Measurements from ENCODE around the gene TRIM34. TPM values are rescaled to one million over a fixed set of nuclear protein-coding genes. Genes with fewer than 3 reads are reported as not detected.
"Not testable (repeated sequence)": the region's sequence is repeated elsewhere in the genome, so short reads cannot be mapped to it uniquely, and the experiment has no call there.

The TRIM34 gene, protein sequence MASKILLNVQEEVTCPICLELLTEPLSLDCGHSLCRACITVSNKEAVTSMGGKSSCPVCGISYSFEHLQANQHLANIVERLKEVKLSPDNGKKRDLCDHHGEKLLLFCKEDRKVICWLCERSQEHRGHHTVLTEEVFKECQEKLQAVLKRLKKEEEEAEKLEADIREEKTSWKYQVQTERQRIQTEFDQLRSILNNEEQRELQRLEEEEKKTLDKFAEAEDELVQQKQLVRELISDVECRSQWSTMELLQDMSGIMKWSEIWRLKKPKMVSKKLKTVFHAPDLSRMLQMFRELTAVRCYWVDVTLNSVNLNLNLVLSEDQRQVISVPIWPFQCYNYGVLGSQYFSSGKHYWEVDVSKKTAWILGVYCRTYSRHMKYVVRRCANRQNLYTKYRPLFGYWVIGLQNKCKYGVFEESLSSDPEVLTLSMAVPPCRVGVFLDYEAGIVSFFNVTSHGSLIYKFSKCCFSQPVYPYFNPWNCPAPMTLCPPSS
- total RNA-seq (10 to 100 TPM in 4 of 5 experiments, 1 to 10 TPM in 1; 5.8 to 14.2 (median 10.8) TPM), polyA plus RNA-seq (10 to 100 TPM; 10.8 to 12.6 TPM), total RNA-seq (not detected)

DNA sequence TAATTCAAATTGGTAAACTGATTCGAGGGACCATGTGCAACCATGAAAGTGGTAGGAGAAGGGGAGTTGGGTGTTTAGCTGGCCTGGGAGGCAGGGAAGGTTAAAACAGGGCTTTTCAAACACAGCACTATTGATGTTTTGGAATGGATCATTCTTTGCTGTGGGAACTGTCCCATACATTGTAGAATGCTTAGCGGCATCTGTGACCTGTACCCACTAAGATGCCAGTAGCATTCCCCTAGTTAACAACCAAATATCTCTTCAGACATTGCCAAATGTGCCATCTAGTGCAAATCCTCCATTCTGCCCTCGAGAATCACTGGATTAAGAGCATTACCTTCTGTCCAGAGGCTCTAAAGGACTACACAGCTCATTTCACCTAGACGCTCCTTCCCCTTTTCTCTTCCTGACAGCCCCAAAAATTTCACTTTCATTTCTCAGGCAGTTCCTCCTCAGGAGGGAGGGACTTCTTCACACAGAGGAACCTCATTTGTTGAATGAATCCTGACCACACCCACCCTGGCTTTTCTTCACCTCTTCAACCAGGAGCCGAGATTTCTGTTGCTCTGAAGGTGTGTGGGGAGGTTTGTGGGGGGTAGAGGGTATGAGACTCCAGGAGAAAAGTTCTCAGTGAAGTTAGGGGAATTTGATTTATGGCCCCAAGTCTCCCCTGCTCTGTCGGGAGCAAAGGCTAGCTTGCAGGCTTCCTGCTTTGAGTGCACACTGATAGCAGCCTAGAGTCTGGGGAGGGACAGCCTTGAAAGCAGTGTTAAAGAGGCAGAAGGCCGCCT is at the start of gene TRIM34:
Gene TRIM34, plus strand, starts transcription at position 513 of the 791 bp plus-strand sequence. CDS start 7,331 bp downstream, outside the sequence.
- Mint-ChIP-seq H3K4me3 (peak within 1 kb of the TSS; percentile 81 to 96 (median 91)), H3K9me3 (peaks cover 0 to 7% (median 0%) of the 10 kb centered on the region in 11 donors), H3K27ac (peak within 1 kb of the TSS; percentile 90 to 96 (median 95)), H3K27me3 (no peaks in the 10 kb centered on the region), H3K4me1 (peaks cover 33 to 55% (median 51%) of the 10 kb centered on the region in 7 donors), H3K36me3 (peaks cover 0 to 24% (median 19%) of the 10 kb centered on the region in 5 donors)
- DNase-seq (peak; percentile 15 to 79 (median 74)), ATAC-seq (peak; percentile 98)
- intact Hi-C loops (cut with micrococcal nuclease), result loop anchor here (1.0 to 10.0 kb wide), 12 partner anchors 24 to 1230 kb away; partner anchors contain the start of genes FHIP1B (in 2 of the 2), TPP1 (in 1 of the 2), TRIM21 (in 1 of the 2) and TRIM22 (in 1 of the 2)
- CTCF ChIA-PET, result interaction anchor here (1.0 kb wide), 1 partner anchor 60 kb away, joined by 3 read pairs; the partner anchor contains the start of gene TRIM5
- Histone ChIP-seq H3K4me1 (ENCODE audit: control insufficient read depth in 2 of 2, insufficient read depth in 2 of 2, low read length in 2 of 2) (peaks cover 17 to 18% of the 10 kb centered on the region in 2 donors), H3K27ac (ENCODE audit: low read depth, low read length) (peak within 1 kb of the TSS; percentile 84), H3K4me3 (ENCODE audit: low read length) (peak within 1 kb of the TSS; percentile 73), H3K36me3 (ENCODE audit: control insufficient read depth in 2 of 3, insufficient read depth in 3 of 3, low read length in 3 of 3) (peaks cover 0 to 2% (median 0%) of the 10 kb centered on the region in 3 experiments), H3K27me3 (ENCODE audit: control insufficient read depth in 2 of 2, insufficient read depth in 2 of 2, low read length in 2 of 2) (no peaks in the 10 kb centered on the region), H3K9me3 (ENCODE audit: control insufficient read depth in 2 of 3, low read length in 3 of 3) (no peaks in the 10 kb centered on the region)
- POLR2A ChIA-PET, result interaction anchor here (0.5 to 0.7 kb wide), 3 partner anchors 9 to 857 kb away, joined by 3 to 4 read pairs (median 3); no protein-coding TSS in a partner anchor

DNA sequence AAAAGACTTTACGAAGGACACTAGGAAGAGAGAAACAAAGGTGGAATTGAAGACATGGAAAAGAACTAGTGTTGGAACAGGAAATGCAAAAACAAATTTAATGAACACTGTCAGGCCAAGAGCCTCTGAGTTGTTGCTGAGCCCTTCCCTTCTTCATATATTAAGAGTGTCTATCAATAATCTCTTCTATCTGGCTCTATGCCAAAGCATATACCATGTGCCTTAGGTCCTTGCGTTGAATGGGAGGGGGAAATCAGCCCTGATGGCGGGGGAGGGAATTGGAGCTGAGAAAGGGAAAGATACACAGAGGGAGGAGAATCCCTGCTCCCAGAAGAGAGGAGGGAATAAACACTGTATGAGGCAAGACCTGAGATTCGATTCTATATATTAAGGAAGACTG is 49.6 kb upstream of the TRIM34 start:
- H3K4me1 ChIP-seq (ENCODE audit: control insufficient read depth in 2 of 2, insufficient read depth in 2 of 2, low read length in 2 of 2), result no peaks in the 10 kb centered on the region
- ChIA-PET CTCF (no interaction called here), POLR2A (no interaction called here)
- no peaks in the 10 kb centered on the region for H3K36me3 ChIP-seq (ENCODE audit: control insufficient read depth in 2 of 3, insufficient read depth in 3 of 3, low read length in 3 of 3)
- intact Hi-C loops (cut with micrococcal nuclease), result no loop called here
- ATAC-seq, result no peak
- no peak for DNase-seq
- no peak overlapping the region for H3K4me3 ChIP-seq (ENCODE audit: low read length)
- no peak overlapping the region for H3K4me3 Mint-ChIP-seq
- H3K36me3 Mint-ChIP-seq, result peaks cover 0 to 8% (median 6%) of the 10 kb centered on the region in 5 donors
- H3K27ac ChIP-seq (ENCODE audit: low read depth, low read length), result no peak overlapping the region
- H3K27me3 ChIP-seq (ENCODE audit: control insufficient read depth in 2 of 2, insufficient read depth in 2 of 2, low read length in 2 of 2), result no peaks in the 10 kb centered on the region
- H3K27ac Mint-ChIP-seq, result no peak overlapping the region
- H3K9me3 Mint-ChIP-seq, result no peaks in the 10 kb centered on the region
- no peaks in the 10 kb centered on the region for H3K4me1 Mint-ChIP-seq
- no peaks in the 10 kb centered on the region for H3K27me3 Mint-ChIP-seq
- H3K9me3 ChIP-seq (ENCODE audit: control insufficient read depth in 2 of 3, low read length in 3 of 3), result no peaks in the 10 kb centered on the region

DNA sequence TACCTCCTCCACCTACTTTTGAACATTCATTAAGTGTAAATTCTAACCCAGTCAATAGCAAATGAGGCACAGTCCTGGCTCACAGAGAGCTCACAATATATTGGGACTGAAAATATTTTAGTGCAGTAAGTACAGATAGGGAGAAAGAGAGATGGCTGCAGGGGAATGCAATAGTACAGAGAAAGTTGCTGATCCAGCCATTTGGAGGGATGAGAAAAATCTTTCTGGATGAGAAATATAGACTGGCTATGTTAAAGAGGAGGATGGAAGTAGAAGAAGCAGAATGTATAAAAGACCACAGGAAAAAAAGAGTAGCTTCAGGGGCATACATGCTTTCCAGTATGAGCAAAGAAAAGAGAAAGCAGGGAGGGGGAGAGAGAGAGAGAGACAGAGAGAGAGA is 47.7 kb upstream of the TRIM34 start:
- no peaks in the 10 kb centered on the region for H3K27me3 Mint-ChIP-seq
- Histone ChIP-seq H3K4me1 (ENCODE audit: control insufficient read depth in 2 of 2, insufficient read depth in 2 of 2, low read length in 2 of 2) (no peaks in the 10 kb centered on the region), H3K9me3 (ENCODE audit: control insufficient read depth in 2 of 3, low read length in 3 of 3) (no peaks in the 10 kb centered on the region), H3K36me3 (ENCODE audit: control insufficient read depth in 2 of 3, insufficient read depth in 3 of 3, low read length in 3 of 3) (no peaks in the 10 kb centered on the region), H3K27ac (ENCODE audit: low read depth, low read length) (no peak overlapping the region), H3K27me3 (ENCODE audit: control insufficient read depth in 2 of 2, insufficient read depth in 2 of 2, low read length in 2 of 2) (no peaks in the 10 kb centered on the region), H3K4me3 (ENCODE audit: low read length) (no peak overlapping the region)
- DNase-seq (no peak), ATAC-seq (no peak)
- no peaks in the 10 kb centered on the region for H3K9me3 Mint-ChIP-seq
- POLR2A ChIA-PET, result no interaction called here
- no peak overlapping the region for H3K27ac Mint-ChIP-seq
- H3K4me1 Mint-ChIP-seq, result no peaks in the 10 kb centered on the region
- no peak overlapping the region for H3K4me3 Mint-ChIP-seq
- CTCF ChIA-PET, result no interaction called here
- no peaks in the 10 kb centered on the region for H3K36me3 Mint-ChIP-seq
- intact Hi-C loops (cut with micrococcal nuclease), result no loop called here

DNA sequence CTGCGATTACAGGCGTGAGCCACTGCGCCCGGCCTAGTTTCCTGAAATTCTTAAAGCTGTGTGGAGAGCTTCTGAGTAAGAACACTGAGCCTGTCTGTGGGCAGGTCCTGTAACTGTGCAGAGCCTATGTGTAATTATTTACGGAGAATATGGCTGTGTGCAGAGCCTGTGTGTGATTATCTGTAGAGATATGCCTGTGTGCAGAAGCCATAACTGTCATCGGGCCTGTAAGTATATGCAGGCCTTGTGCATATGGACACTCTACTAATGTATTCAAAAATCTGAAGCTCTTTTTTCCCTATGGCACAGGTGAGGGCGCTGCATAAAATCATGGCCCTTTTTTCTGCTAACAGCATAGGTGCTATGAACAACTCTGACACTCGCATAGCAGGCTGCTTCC is 44.2 kb upstream of the TRIM34 start, which contains the start of gene OR52B6:
Gene OR52B6, plus strand, starts transcription at position 301 of the 400 bp plus-strand sequence. Its CDS starts 0 bp downstream, at position 301.
- Histone ChIP-seq H3K27me3 (ENCODE audit: control insufficient read depth in 2 of 2, insufficient read depth in 2 of 2, low read length in 2 of 2) (no peaks in the 10 kb centered on the region), H3K36me3 (ENCODE audit: control insufficient read depth in 2 of 3, insufficient read depth in 3 of 3, low read length in 3 of 3) (no peaks in the 10 kb centered on the region), H3K9me3 (ENCODE audit: control insufficient read depth in 2 of 3, low read length in 3 of 3) (no peaks in the 10 kb centered on the region), H3K27ac (ENCODE audit: low read depth, low read length) (no peak within 1 kb of the TSS), H3K4me3 (ENCODE audit: low read length) (no peak within 1 kb of the TSS), H3K4me1 (ENCODE audit: control insufficient read depth in 2 of 2, insufficient read depth in 2 of 2, low read length in 2 of 2) (no peaks in the 10 kb centered on the region)
- H3K4me1 Mint-ChIP-seq, result no peaks in the 10 kb centered on the region
- peaks cover 0 to 7% (median 0%) of the 10 kb centered on the region in 11 donors for H3K9me3 Mint-ChIP-seq
- CTCF ChIA-PET, result no interaction called here
- H3K27me3 Mint-ChIP-seq, result peaks cover 0 to 2% (median 0%) of the 10 kb centered on the region in 5 donors
- no peak for DNase-seq
- H3K4me3 Mint-ChIP-seq, result no peak within 1 kb of the TSS
- peaks cover 0 to 5% (median 4%) of the 10 kb centered on the region in 5 donors for H3K36me3 Mint-ChIP-seq
- ATAC-seq, result no peak
- intact Hi-C loops (cut with micrococcal nuclease), result no loop called here
- no peak within 1 kb of the TSS for H3K27ac Mint-ChIP-seq
- POLR2A ChIA-PET, result no interaction called here

DNA sequence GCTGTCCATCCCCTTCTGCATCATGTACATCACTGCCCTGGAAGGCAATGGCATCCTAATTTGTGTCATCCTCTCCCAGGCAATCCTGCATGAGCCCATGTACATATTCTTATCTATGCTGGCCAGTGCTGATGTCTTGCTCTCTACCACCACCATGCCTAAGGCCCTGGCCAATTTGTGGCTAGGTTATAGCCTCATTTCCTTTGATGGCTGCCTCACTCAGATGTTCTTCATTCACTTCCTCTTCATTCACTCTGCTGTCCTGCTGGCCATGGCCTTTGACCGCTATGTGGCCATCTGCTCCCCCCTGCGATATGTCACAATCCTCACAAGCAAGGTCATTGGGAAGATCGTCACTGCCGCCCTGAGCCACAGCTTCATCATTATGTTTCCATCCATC is 43.8 kb upstream of the TRIM34 start:
- Mint-ChIP-seq H3K9me3 (peaks cover 0 to 7% (median 0%) of the 10 kb centered on the region in 11 donors), H3K27me3 (peaks cover 0 to 2% (median 0%) of the 10 kb centered on the region in 5 donors), H3K27ac (no peak overlapping the region), H3K4me1 (no peaks in the 10 kb centered on the region), H3K4me3 (no peak overlapping the region), H3K36me3 (peaks cover 0 to 5% (median 4%) of the 10 kb centered on the region in 5 donors)
- no peak for DNase-seq
- Histone ChIP-seq H3K4me3 (ENCODE audit: low read length) (no peak overlapping the region), H3K27ac (ENCODE audit: low read depth, low read length) (no peak overlapping the region), H3K9me3 (ENCODE audit: control insufficient read depth in 2 of 3, low read length in 3 of 3) (no peaks in the 10 kb centered on the region), H3K27me3 (ENCODE audit: control insufficient read depth in 2 of 2, insufficient read depth in 2 of 2, low read length in 2 of 2) (no peaks in the 10 kb centered on the region), H3K36me3 (ENCODE audit: control insufficient read depth in 2 of 3, insufficient read depth in 3 of 3, low read length in 3 of 3) (no peaks in the 10 kb centered on the region), H3K4me1 (ENCODE audit: control insufficient read depth in 2 of 2, insufficient read depth in 2 of 2, low read length in 2 of 2) (no peaks in the 10 kb centered on the region)
- POLR2A ChIA-PET, result no interaction called here
- intact Hi-C loops (cut with micrococcal nuclease), result no loop called here
- CTCF ChIA-PET, result no interaction called here
- no peak for ATAC-seq

DNA sequence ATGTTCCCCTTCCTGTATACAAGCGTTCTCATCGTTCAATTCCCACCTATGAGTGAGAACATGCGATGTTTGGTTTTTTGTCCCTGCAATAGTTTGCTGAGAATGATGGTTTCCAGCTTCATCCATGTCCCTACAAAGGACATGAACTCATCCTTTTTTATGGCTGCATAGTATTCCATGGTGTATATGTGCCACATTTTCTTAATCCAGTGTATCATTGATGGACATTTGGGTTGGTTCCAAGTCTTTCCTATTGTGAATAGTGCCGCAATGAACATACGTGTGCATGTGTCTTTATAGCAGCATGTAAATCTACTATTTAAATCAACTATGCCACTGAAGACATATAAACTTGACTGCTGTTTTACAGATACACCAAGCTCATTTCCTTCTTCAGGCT is 40.3 kb upstream of the TRIM34 start:
- CTCF ChIA-PET; H3K4me1 Mint-ChIP-seq; H3K9me3 Mint-ChIP-seq; H3K4me3 ChIP-seq (ENCODE audit: low read length); H3K27me3 ChIP-seq (ENCODE audit: control insufficient read depth in 2 of 2, insufficient read depth in 2 of 2, low read length in 2 of 2); H3K27me3 Mint-ChIP-seq; H3K27ac ChIP-seq (ENCODE audit: low read depth, low read length); intact Hi-C loops (cut with micrococcal nuclease); ATAC-seq; H3K4me3 Mint-ChIP-seq; H3K4me1 ChIP-seq (ENCODE audit: control insufficient read depth in 2 of 2, insufficient read depth in 2 of 2, low read length in 2 of 2); POLR2A ChIA-PET; H3K9me3 ChIP-seq (ENCODE audit: control insufficient read depth in 2 of 3, low read length in 3 of 3); H3K36me3 ChIP-seq (ENCODE audit: control insufficient read depth in 2 of 3, insufficient read depth in 3 of 3, low read length in 3 of 3); H3K27ac Mint-ChIP-seq; DNase-seq: not testable (repeated sequence)
- H3K36me3 Mint-ChIP-seq, result peaks cover 0 to 11% (median 5%) of the 10 kb centered on the region in 5 donors

Data from naive thymus-derived CD4-positive, alpha-beta T cell (primary cell).